HEK293 (cell line): ENCODE measurements around the gene RING1.
A peak's percentile ranks its signal among the peaks of the same experiment; 100 is the strongest.

ENCODE experiments used
- CTCF ChIA-PET: fragments of 350-600 bp; formaldehyde crosslinking; extraction: SDS; loops from one replicate; lab custom pipeline; 2021; ENCODE audit warnings: antibody characterized with exemption; lab: Yijun Ruan, JAX
- POLR2A ChIA-PET: fragments of 300-600 bp; formaldehyde crosslinking; extraction: SDS; loops from one replicate; lab custom pipeline; 2020; ENCODE audit warnings: antibody characterized with exemption, inconsistent platforms; lab: Yijun Ruan, JAX
- H3K27ac ChIP-seq: fragments of 200-500 bp; sonication (Bioruptor generic); 2 replicates; pipeline ENCODE4 v1.5.1; 2014; ENCODE audit warnings: low read depth, low read length, control low read depth, inconsistent platforms; ENCODE audit errors: extremely low read depth
- H3K36me3 ChIP-seq, 2 experiments: fragments of 200-500 bp in 1 of 2; sonication (Bioruptor generic) in 1 of 2; 1 replicate in 1 of 2; 2 replicates in 1 of 2; pipeline ENCODE4 v1.5.1; 2014 to 2017; ENCODE audit warnings: inconsistent platforms in 2 of 2, low read length in 2 of 2; ENCODE audit not compliant: control insufficient read depth in 2 of 2, insufficient read depth in 1 of 2
- H3K4me1 ChIP-seq: fragments of 200-500 bp; sonication (Bioruptor generic); 2 replicates; pipeline ENCODE4 v1.5.1; 2014; ENCODE audit warnings: mild to moderate bottlenecking, low read length, inconsistent platforms; ENCODE audit not compliant: control insufficient read depth, insufficient read depth
- H3K4me3 ChIP-seq: 2 replicates; pipeline ENCODE4 v1.5.1; 2011; ENCODE audit warnings: low read depth, mild to moderate bottlenecking, control low read depth, low read length, moderate library complexity
- H3K9me3 ChIP-seq: fragments of 200-500 bp; sonication (Bioruptor generic); 2 replicates; pipeline ENCODE4 v1.5.1; 2014; ENCODE audit warnings: low read depth, low read length, inconsistent platforms; ENCODE audit not compliant: control insufficient read depth, insufficient read depth
- GLI4 ChIP-seq: fragments of 450-650 bp; formaldehyde crosslinking; IDR thresholded peaks from 2 replicates; pipeline ENCODE4 v1.5.1; 2016; ENCODE audit warnings: missing biosample characterization, missing genetic modification characterization
- GLIS2 ChIP-seq: fragments of 450-650 bp; formaldehyde crosslinking; IDR thresholded peaks from 2 replicates; pipeline ENCODE4 v1.5.1; 2016; ENCODE audit warnings: missing biosample characterization, missing genetic modification characterization
- KLF8 ChIP-seq: fragments of 450-650 bp; formaldehyde crosslinking; IDR thresholded peaks from 2 replicates; pipeline ENCODE4 v1.5.1; 2016; ENCODE audit warnings: missing biosample characterization, missing genetic modification characterization
- OSR2 ChIP-seq: fragments of 450-650 bp; formaldehyde crosslinking; IDR thresholded peaks from 2 replicates; pipeline ENCODE4 v1.5.1; 2016; ENCODE audit warnings: missing biosample characterization, missing genetic modification characterization
- REST ChIP-seq: fragments of 450-650 bp; formaldehyde crosslinking; IDR thresholded peaks from 2 replicates; pipeline ENCODE4 v1.5.1; 2016; ENCODE audit warnings: missing biosample characterization, missing genetic modification characterization
- SCRT2 ChIP-seq: fragments of 450-650 bp; formaldehyde crosslinking; IDR thresholded peaks from 2 replicates; pipeline ENCODE4 v1.5.1; 2016; ENCODE audit warnings: missing biosample characterization, missing genetic modification characterization
- YY1 ChIP-seq: fragments of 450-650 bp; formaldehyde crosslinking; IDR thresholded peaks from 2 replicates; pipeline ENCODE4 v1.5.1; 2018; ENCODE audit warnings: missing biosample characterization, missing genetic modification characterization
- YY2 ChIP-seq: fragments of 450-650 bp; formaldehyde crosslinking; IDR thresholded peaks from 2 replicates; pipeline ENCODE4 v1.5.1; 2016; ENCODE audit warnings: missing biosample characterization, missing genetic modification characterization
- ZBTB17 ChIP-seq: fragments of 450-650 bp; formaldehyde crosslinking; IDR thresholded peaks from 2 replicates; pipeline ENCODE4 v1.5.1; 2016; ENCODE audit warnings: missing biosample characterization, missing genetic modification characterization
- ZFHX2 ChIP-seq: fragments of 450-650 bp; formaldehyde crosslinking; conservative IDR thresholded peaks from 2 replicates; pipeline ENCODE4 v1.5.1; 2016; ENCODE audit warnings: missing biosample characterization, missing genetic modification characterization
- ZFP69B ChIP-seq: fragments of 450-650 bp; formaldehyde crosslinking; IDR thresholded peaks from 2 replicates; pipeline ENCODE4 v1.5.1; 2016; ENCODE audit warnings: missing biosample characterization, missing genetic modification characterization
- ZNF10 ChIP-seq: fragments of 450-650 bp; formaldehyde crosslinking; IDR thresholded peaks from 2 replicates; pipeline ENCODE4 v1.5.1; 2017; ENCODE audit warnings: missing biosample characterization, missing genetic modification characterization
- ZNF157 ChIP-seq: fragments of 450-650 bp; formaldehyde crosslinking; IDR thresholded peaks from 2 replicates; pipeline ENCODE4 v1.5.1; 2016; ENCODE audit warnings: missing biosample characterization, missing genetic modification characterization
- ZNF184 ChIP-seq: fragments of 450-650 bp; IDR thresholded peaks from 2 replicates; pipeline ENCODE4 v1.5.1; 2018; ENCODE audit warnings: missing biosample characterization, mild to moderate bottlenecking, missing genetic modification characterization
- ZNF202 ChIP-seq: fragments of 450-650 bp; formaldehyde crosslinking; IDR thresholded peaks from 2 replicates; pipeline ENCODE4 v1.5.1; 2016; ENCODE audit warnings: missing biosample characterization, missing genetic modification characterization, borderline replicate concordance
- ZNF24 ChIP-seq: fragments of 450-650 bp; formaldehyde crosslinking; IDR thresholded peaks from 2 replicates; pipeline ENCODE4 v1.5.1; 2016; ENCODE audit warnings: missing biosample characterization, missing genetic modification characterization
- ZNF324 ChIP-seq: fragments of 450-650 bp; formaldehyde crosslinking; IDR thresholded peaks from 2 replicates; pipeline ENCODE4 v1.5.1; 2016; ENCODE audit warnings: missing biosample characterization, missing genetic modification characterization
- ZNF335 ChIP-seq: fragments of 450-650 bp; formaldehyde crosslinking; conservative IDR thresholded peaks from 2 replicates; pipeline ENCODE4 v1.5.1; 2016; ENCODE audit warnings: missing biosample characterization, missing genetic modification characterization
- ZNF341 ChIP-seq: fragments of 450-650 bp; formaldehyde crosslinking; IDR thresholded peaks from 2 replicates; pipeline ENCODE4; 2016; ENCODE audit warnings: low read depth, missing biosample characterization, missing genetic modification characterization
- ZNF391 ChIP-seq: fragments of 450-650 bp; formaldehyde crosslinking; IDR thresholded peaks from 2 replicates; pipeline ENCODE4 v1.5.1; 2016; ENCODE audit warnings: low read depth, missing biosample characterization, missing genetic modification characterization, borderline replicate concordance
- ZNF394 ChIP-seq: fragments of 450-650 bp; formaldehyde crosslinking; IDR thresholded peaks from 2 replicates; pipeline ENCODE4 v1.5.1; 2016; ENCODE audit warnings: missing biosample characterization, missing genetic modification characterization, mild to moderate bottlenecking, moderate library complexity, borderline replicate concordance
- ZNF423 ChIP-seq: fragments of 450-650 bp; formaldehyde crosslinking; IDR thresholded peaks from 2 replicates; pipeline ENCODE4 v1.5.1; 2016; ENCODE audit warnings: missing biosample characterization, missing genetic modification characterization
- ZNF843 ChIP-seq: fragments of 450-650 bp; formaldehyde crosslinking; IDR thresholded peaks from 2 replicates; pipeline ENCODE4 v1.5.1; 2016; ENCODE audit warnings: missing biosample characterization, missing genetic modification characterization
- TF ChIP-seq, protein P1 (sequence below): fragments of 450-650 bp; formaldehyde crosslinking; IDR thresholded peaks from 2 replicates; pipeline ENCODE4 v1.5.1; 2017; ENCODE audit warnings: missing biosample characterization, missing genetic modification characterization
- TF ChIP-seq, protein P2 (sequence below): fragments of 450-650 bp; formaldehyde crosslinking; IDR thresholded peaks from 2 replicates; pipeline ENCODE4 v1.5.1; 2017; ENCODE audit warnings: missing biosample characterization, missing genetic modification characterization
- TF ChIP-seq, protein P3 (sequence below): fragments of 450-650 bp; formaldehyde crosslinking; IDR thresholded peaks from 2 replicates; pipeline ENCODE4 v1.5.1; 2016; ENCODE audit warnings: missing biosample characterization, missing genetic modification characterization

Gene RING1

GRCh38 chr6:33208091-33208967 lies at the start of gene RING1:
Gene RING1 (plus strand): TSS chr6:33208500. CDS start chr6:33208823, 323 bp downstream.
- ChIA-PET POLR2A (interaction anchor here (0.5 to 2.8 kb wide), 26 partner anchors 8 to 383 kb away, joined by 3 to 25 read pairs (median 6); partner anchors contain the start of genes B3GALT4, RPS18, RXRB and SLC39A7), CTCF (interaction anchor here (0.7 to 3.9 kb wide), 6 partner anchors 10 to 48 kb away, joined by 3 to 30 read pairs (median 4); no protein-coding TSS in a partner anchor)
- TF ChIP-seq YY2 (tag by site-specific recombination) (peak; percentile 91), ZNF10 (tag by site-specific recombination) (no peak), ZNF157 (tag by site-specific recombination) (0 out of 2 replicates have a peak, but pooled peaks have one; percentile 14), ZNF423 (tag by site-specific recombination) (peak; percentile 71), ZNF341 (tag by site-specific recombination) (peak; percentile 61), ZNF324 (tag by site-specific recombination) (peak; percentile 49; the same call in 1 of the 2 replicates), ZFP69B (peak; percentile 32; the same call in 1 of the 2 replicates), ZNF184 (tag by site-specific recombination) (0 out of 2 replicates have a peak, but pooled peaks have one; percentile 48), OSR2 (tag by site-specific recombination) (peak; percentile 14; the same call in 1 of the 2 replicates), ZNF24 (tag by site-specific recombination) (0 out of 2 replicates have a peak, but pooled peaks have one; percentile 26), ZNF394 (tag by site-specific recombination) (peak; percentile 53), ZNF843 (tag by site-specific recombination) (peak; percentile 49; the same call in 1 of the 2 replicates), ZNF335 (tag by site-specific recombination) (peak; percentile 86), SCRT2 (tag by site-specific recombination) (no peak), ZBTB17 (tag by site-specific recombination) (peak; percentile 33; the same call in 1 of the 2 replicates), REST (peak; percentile 51; the same call in 1 of the 2 replicates), GLI4 (tag by site-specific recombination) (peak; percentile 76; the same call in 1 of the 2 replicates), YY1 (tag by site-specific recombination) (peak; percentile 88), GLIS2 (tag by site-specific recombination) (peak; percentile 92), ZFHX2 (tag by site-specific recombination) (peak; percentile 92), KLF8 (tag by site-specific recombination) (peak; percentile 67; the same call in 1 of the 2 replicates), ZNF202 (no peak), ZNF391 (tag by site-specific recombination) (peak; percentile 53; the same call in 1 of the 2 replicates)
- TF ChIP-seq, protein P1, sequence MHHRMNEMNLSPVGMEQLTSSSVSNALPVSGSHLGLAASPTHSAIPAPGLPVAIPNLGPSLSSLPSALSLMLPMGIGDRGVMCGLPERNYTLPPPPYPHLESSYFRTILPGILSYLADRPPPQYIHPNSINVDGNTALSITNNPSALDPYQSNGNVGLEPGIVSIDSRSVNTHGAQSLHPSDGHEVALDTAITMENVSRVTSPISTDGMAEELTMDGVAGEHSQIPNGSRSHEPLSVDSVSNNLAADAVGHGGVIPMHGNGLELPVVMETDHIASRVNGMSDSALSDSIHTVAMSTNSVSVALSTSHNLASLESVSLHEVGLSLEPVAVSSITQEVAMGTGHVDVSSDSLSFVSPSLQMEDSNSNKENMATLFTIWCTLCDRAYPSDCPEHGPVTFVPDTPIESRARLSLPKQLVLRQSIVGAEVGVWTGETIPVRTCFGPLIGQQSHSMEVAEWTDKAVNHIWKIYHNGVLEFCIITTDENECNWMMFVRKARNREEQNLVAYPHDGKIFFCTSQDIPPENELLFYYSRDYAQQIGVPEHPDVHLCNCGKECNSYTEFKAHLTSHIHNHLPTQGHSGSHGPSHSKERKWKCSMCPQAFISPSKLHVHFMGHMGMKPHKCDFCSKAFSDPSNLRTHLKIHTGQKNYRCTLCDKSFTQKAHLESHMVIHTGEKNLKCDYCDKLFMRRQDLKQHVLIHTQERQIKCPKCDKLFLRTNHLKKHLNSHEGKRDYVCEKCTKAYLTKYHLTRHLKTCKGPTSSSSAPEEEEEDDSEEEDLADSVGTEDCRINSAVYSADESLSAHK (tag by site-specific recombination), result peak; percentile 49; the same call in 1 of the 2 replicates
- TF ChIP-seq, protein P2, sequence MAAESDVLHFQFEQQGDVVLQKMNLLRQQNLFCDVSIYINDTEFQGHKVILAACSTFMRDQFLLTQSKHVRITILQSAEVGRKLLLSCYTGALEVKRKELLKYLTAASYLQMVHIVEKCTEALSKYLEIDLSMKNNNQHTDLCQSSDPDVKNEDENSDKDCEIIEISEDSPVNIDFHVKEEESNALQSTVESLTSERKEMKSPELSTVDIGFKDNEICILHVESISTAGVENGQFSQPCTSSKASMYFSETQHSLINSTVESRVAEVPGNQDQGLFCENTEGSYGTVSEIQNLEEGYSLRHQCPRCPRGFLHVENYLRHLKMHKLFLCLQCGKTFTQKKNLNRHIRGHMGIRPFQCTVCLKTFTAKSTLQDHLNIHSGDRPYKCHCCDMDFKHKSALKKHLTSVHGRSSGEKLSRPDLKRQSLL (tag by site-specific recombination), result no peak
- TF ChIP-seq, protein P3, sequence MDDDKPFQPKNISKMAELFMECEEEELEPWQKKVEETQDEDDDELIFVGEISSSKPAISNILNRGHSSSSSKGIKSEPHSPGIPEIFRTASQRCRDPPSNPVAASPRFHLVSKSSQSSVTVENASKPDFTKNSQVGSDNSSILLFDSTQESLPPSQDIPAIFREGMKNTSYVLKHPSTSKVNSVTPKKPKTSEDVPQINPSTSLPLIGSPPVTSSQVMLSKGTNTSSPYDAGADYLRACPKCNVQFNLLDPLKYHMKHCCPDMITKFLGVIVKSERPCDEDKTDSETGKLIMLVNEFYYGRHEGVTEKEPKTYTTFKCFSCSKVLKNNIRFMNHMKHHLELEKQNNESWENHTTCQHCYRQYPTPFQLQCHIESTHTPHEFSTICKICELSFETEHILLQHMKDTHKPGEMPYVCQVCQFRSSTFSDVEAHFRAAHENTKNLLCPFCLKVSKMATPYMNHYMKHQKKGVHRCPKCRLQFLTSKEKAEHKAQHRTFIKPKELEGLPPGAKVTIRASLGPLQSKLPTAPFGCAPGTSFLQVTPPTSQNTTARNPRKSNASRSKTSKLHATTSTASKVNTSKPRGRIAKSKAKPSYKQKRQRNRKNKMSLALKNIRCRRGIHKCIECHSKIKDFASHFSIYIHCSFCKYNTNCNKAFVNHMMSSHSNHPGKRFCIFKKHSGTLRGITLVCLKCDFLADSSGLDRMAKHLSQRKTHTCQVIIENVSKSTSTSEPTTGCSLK (tag by site-specific recombination), result no peak

More at GRCh38 chr6:33208091-33208967, at the start of gene RING1:
- peak within 1 kb of the TSS; percentile 88 for H3K4me3 ChIP-seq
- H3K27ac ChIP-seq, result peak within 1 kb of the TSS; percentile 95
- no peaks in the 10 kb centered on the region for H3K9me3 ChIP-seq
- peaks cover 11 to 34% of the 10 kb centered on the region in 2 experiments; a peak in 2 of 3 replicates for H3K36me3 ChIP-seq
- peaks cover 21% of the 10 kb centered on the region for H3K4me1 ChIP-seq
